KMS-11 (cell line): ENCODE data around the gene ECE1.

Source experiments
- H2AFZ ChIP-seq: fragments of 200-600 bp; sonication (generic); 2 replicates; pipeline ENCODE4 v1.6.1; 2016; ENCODE audit warnings: antibody characterized with exemption, mixed run types, low read depth
- H3K27ac ChIP-seq: fragments of 200-600 bp; sonication (generic); 2 replicates; pipeline ENCODE4 v1.6.1; 2016; ENCODE audit warnings: mild to moderate bottlenecking, mixed run types
- H3K27me3 ChIP-seq: fragments of 200-600 bp; sonication (generic); 2 replicates; pipeline ENCODE4 v1.6.1; 2017; ENCODE audit warnings: mild to moderate bottlenecking, low read depth, mixed run types, moderate library complexity; ENCODE audit not compliant: insufficient read depth
- H3K36me3 ChIP-seq: fragments of 200-600 bp; sonication (generic); 2 replicates; pipeline ENCODE4 v1.6.1; 2017; ENCODE audit warnings: mild to moderate bottlenecking, mixed run types; ENCODE audit not compliant: insufficient read depth
- H3K4me1 ChIP-seq: fragments of 200-600 bp; sonication (generic); 2 replicates; pipeline ENCODE4 v1.6.1; 2016; ENCODE audit warnings: mild to moderate bottlenecking, low read depth, mixed run types; ENCODE audit not compliant: poor library complexity, severe bottlenecking
- H3K4me2 ChIP-seq: fragments of 200-600 bp; sonication (generic); 2 replicates; pipeline ENCODE4 v1.7.0; 2016; ENCODE audit warnings: mild to moderate bottlenecking, mixed run types
- H3K4me3 ChIP-seq: fragments of 200-600 bp; sonication (generic); IDR thresholded peaks from 2 replicates; pipeline ENCODE4 v1.6.1; 2017; ENCODE audit warnings: low read depth, low read length, mixed read lengths; ENCODE audit not compliant: insufficient read depth
- H3K79me2 ChIP-seq: fragments of 200-600 bp; sonication (generic); 2 replicates; pipeline ENCODE4 v1.6.1; 2016; ENCODE audit warnings: low read depth, mixed run types; ENCODE audit not compliant: insufficient read depth
- H3K9ac ChIP-seq: fragments of 200-600 bp; sonication (generic); 2 replicates; pipeline ENCODE4 v1.6.1; 2016; ENCODE audit warnings: mild to moderate bottlenecking, mixed run types
- H4K20me1 ChIP-seq: fragments of 200-600 bp; sonication (generic); 2 replicates; pipeline ENCODE4 v1.6.1; 2016; ENCODE audit warnings: mild to moderate bottlenecking, mixed run types; ENCODE audit not compliant: insufficient read depth
- CTCF ChIP-seq: fragments of 200-600 bp; sonication (generic); conservative IDR thresholded peaks from 2 replicates; pipeline ENCODE4 v1.6.1; 2017; ENCODE audit warnings: low read depth, mild to moderate bottlenecking, antibody characterized with exemption, low read length, moderate library complexity, mixed read lengths

ECE1 gene

GRCh38 chr1:21318714-21319159, 28.5 kb upstream of the ECE1 start:
- no peaks in the 10 kb centered on the region for H3K79me2 ChIP-seq
- H3K27me3 ChIP-seq, result no peaks in the 10 kb centered on the region
- no peaks in the 10 kb centered on the region for H4K20me1 ChIP-seq
- H3K9ac ChIP-seq, result no peak overlapping the region
- no peaks in the 10 kb centered on the region for H3K36me3 ChIP-seq
- H3K27ac ChIP-seq, result no peak overlapping the region
- TF ChIP-seq CTCF, result no peak
- H2AFZ ChIP-seq, result no peak overlapping the region
- no peaks in the 10 kb centered on the region for H3K4me1 ChIP-seq
- H3K4me2 ChIP-seq, result no peak overlapping the region
- no peak overlapping the region for H3K4me3 ChIP-seq

GRCh38 chr1:21318057-21318713, 27.9 kb upstream of the ECE1 start:
- Histone ChIP-seq H3K4me1 (no peaks in the 10 kb centered on the region), H3K4me3 (no peak overlapping the region), H4K20me1 (no peaks in the 10 kb centered on the region), H3K4me2 (no peak overlapping the region), H3K27me3 (no peaks in the 10 kb centered on the region), H3K36me3 (no peaks in the 10 kb centered on the region), H3K79me2 (no peaks in the 10 kb centered on the region), H3K9ac (no peak overlapping the region), H3K27ac (no peak overlapping the region), H2AFZ (no peak overlapping the region)
- no peak for TF ChIP-seq CTCF

GRCh38 chr1:21317690-21318043, 27.4 kb upstream of the ECE1 start:
- no peaks in the 10 kb centered on the region for H3K36me3 ChIP-seq
- H2AFZ ChIP-seq, result no peak overlapping the region
- no peak overlapping the region for H3K4me3 ChIP-seq
- no peak overlapping the region for H3K9ac ChIP-seq
- H3K27me3 ChIP-seq, result no peaks in the 10 kb centered on the region
- no peak overlapping the region for H3K4me2 ChIP-seq
- no peaks in the 10 kb centered on the region for H3K4me1 ChIP-seq
- H4K20me1 ChIP-seq, result no peaks in the 10 kb centered on the region
- H3K27ac ChIP-seq, result no peak overlapping the region
- no peak for TF ChIP-seq CTCF
- H3K79me2 ChIP-seq, result no peaks in the 10 kb centered on the region

- no peaks in the 10 kb centered on the region for H4K20me1 ChIP-seq
These were observed 26.9 kb upstream of the ECE1 start for GRCh38 chr1:21317035-21317689.

More at GRCh38 chr1:21317035-21317689, 26.9 kb upstream of the ECE1 start:
- H3K4me1 ChIP-seq, result no peaks in the 10 kb centered on the region
- H3K36me3 ChIP-seq, result no peaks in the 10 kb centered on the region
- no peak overlapping the region for H3K9ac ChIP-seq
- no peak overlapping the region for H3K4me2 ChIP-seq
- no peak overlapping the region for H2AFZ ChIP-seq
- no peaks in the 10 kb centered on the region for H3K79me2 ChIP-seq
- no peak overlapping the region for H3K4me3 ChIP-seq
- H3K27me3 ChIP-seq, result no peaks in the 10 kb centered on the region
- no peak for TF ChIP-seq CTCF
- no peak overlapping the region for H3K27ac ChIP-seq
